ENCODE measurements around the gene C1QTNF9. TPM values are rescaled to one million over a fixed set of nuclear protein-coding genes. Genes with fewer than 3 reads are reported as not detected.
"Not testable (repeated sequence)": the region's sequence is repeated elsewhere in the genome, so short reads cannot be mapped to it uniquely, and the experiment has no call there.

C1QTNF9 gene
- total RNA-seq, 1 experiment from 2014 or later = not detected

DNA sequence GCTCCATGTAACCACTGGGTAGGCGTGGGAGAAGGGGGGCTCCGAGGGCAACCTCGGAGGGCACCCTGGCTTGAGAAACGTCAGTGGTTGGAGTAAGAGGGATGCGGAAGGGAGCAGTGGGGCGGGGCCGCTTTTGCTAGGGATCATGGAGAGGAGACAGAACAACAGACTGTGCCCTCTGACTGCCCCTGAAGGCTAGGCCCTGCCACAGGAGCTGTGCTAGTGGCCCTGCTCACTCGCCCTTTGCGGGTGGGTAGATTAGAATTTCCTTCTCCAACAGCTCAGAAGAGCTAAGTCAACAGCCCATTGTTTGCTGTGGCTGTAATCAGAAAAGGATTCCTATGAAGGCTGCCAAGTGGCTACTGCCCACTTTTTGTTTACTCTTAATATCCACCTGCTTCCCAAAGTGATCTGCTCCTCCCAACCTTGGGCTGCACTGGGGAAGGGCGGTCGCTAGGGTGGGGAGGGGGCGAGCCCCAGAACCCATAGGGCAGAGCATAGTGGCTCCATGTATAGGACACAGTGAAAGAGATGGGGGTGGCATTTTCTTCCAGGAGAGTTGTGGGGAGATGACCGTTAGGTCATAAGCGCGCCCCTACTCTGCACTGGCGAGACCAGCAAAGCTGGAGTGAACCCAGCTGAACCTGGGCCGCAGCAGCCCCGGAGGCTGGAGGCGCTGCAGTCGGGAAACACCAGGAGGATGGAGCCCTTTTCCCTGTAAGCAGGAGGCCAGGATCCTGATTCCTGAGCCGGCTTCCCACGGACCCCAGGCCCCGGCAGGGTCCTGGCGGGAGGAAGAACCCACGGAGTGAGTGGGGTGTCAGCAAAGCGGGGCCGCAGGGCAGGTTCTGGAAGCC lies 1.9 kb upstream of the C1QTNF9 start:
- Mint-ChIP-seq H3K36me3 (ENCODE audit: insufficient read depth, unreplicated experiment) (no peaks in the 10 kb centered on the region), H3K4me1 (ENCODE audit: insufficient read depth, unreplicated experiment) (no peaks in the 10 kb centered on the region), H3K27ac (ENCODE audit: low read depth, unreplicated experiment) (no peak overlapping the region), H3K27me3 (ENCODE audit: insufficient read depth, unreplicated experiment) (no peaks in the 10 kb centered on the region), H3K4me3 (ENCODE audit: unreplicated experiment) (no peak overlapping the region), H3K9me3 (ENCODE audit: unreplicated experiment) (no peaks in the 10 kb centered on the region)
- intact Hi-C loops (cut with micrococcal nuclease) = no loop called here
- DNase-seq (ENCODE audit: unreplicated experiment) = no peak
- ChIA-PET POLR2A (no interaction called here), CTCF (interaction anchor here (1.0 to 1.2 kb wide), 2 partner anchors 10 to 15 kb away, joined by 5 to 6 read pairs; no protein-coding TSS in a partner anchor)
- BruUV-seq (replicated peaks) = no TSS peak
- TF ChIP-seq, protein P1, sequence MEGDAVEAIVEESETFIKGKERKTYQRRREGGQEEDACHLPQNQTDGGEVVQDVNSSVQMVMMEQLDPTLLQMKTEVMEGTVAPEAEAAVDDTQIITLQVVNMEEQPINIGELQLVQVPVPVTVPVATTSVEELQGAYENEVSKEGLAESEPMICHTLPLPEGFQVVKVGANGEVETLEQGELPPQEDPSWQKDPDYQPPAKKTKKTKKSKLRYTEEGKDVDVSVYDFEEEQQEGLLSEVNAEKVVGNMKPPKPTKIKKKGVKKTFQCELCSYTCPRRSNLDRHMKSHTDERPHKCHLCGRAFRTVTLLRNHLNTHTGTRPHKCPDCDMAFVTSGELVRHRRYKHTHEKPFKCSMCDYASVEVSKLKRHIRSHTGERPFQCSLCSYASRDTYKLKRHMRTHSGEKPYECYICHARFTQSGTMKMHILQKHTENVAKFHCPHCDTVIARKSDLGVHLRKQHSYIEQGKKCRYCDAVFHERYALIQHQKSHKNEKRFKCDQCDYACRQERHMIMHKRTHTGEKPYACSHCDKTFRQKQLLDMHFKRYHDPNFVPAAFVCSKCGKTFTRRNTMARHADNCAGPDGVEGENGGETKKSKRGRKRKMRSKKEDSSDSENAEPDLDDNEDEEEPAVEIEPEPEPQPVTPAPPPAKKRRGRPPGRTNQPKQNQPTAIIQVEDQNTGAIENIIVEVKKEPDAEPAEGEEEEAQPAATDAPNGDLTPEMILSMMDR (IDR thresholded peaks at IDR 0.05; ENCODE audit: unreplicated experiment) = no peak

- POLR2A ChIA-PET = no interaction called here
- no peaks in the 10 kb centered on the region for H3K9me3 Mint-ChIP-seq (ENCODE audit: unreplicated experiment)
- H3K36me3 Mint-ChIP-seq (ENCODE audit: insufficient read depth, unreplicated experiment) = no peaks in the 10 kb centered on the region
- H3K27ac Mint-ChIP-seq (ENCODE audit: low read depth, unreplicated experiment) = no peak overlapping the region
- TF ChIP-seq, protein P1 (IDR thresholded peaks at IDR 0.05; ENCODE audit: unreplicated experiment) = no peak
- no peak overlapping the region for H3K4me3 Mint-ChIP-seq (ENCODE audit: unreplicated experiment)
- BruUV-seq (replicated peaks) = no TSS peak
- intact Hi-C loops (cut with micrococcal nuclease) = no loop called here
- no peaks in the 10 kb centered on the region for H3K4me1 Mint-ChIP-seq (ENCODE audit: insufficient read depth, unreplicated experiment)
- CTCF ChIA-PET = no interaction called here
- DNase-seq (ENCODE audit: unreplicated experiment) = no peak
- H3K27me3 Mint-ChIP-seq (ENCODE audit: insufficient read depth, unreplicated experiment) = no peaks in the 10 kb centered on the region
Measured at GRCh38 chr13:24308068-24308445, 1.3 kb upstream of the C1QTNF9 start.

- no peaks in the 10 kb centered on the region for H3K4me1 Mint-ChIP-seq (ENCODE audit: insufficient read depth, unreplicated experiment)
- H3K9me3 Mint-ChIP-seq (ENCODE audit: unreplicated experiment) = no peaks in the 10 kb centered on the region
- H3K27me3 Mint-ChIP-seq (ENCODE audit: insufficient read depth, unreplicated experiment) = no peaks in the 10 kb centered on the region
- no TSS peak for BruUV-seq (replicated peaks)
- intact Hi-C loops (cut with micrococcal nuclease) = no loop called here
- no peak for DNase-seq (ENCODE audit: unreplicated experiment)
- POLR2A ChIA-PET = no interaction called here
- no peaks in the 10 kb centered on the region for H3K36me3 Mint-ChIP-seq (ENCODE audit: insufficient read depth, unreplicated experiment)
- CTCF ChIA-PET = no interaction called here
- H3K27ac Mint-ChIP-seq (ENCODE audit: low read depth, unreplicated experiment) = no peak overlapping the region
- no peak overlapping the region for H3K4me3 Mint-ChIP-seq (ENCODE audit: unreplicated experiment)
- TF ChIP-seq, protein P1 (IDR thresholded peaks at IDR 0.05; ENCODE audit: unreplicated experiment) = no peak
Measured at GRCh38 chr13:24308488-24309020, 826 bp upstream of the C1QTNF9 start.

GRCh38 chr13:24313439-24313838 lies 4.1 kb downstream of the C1QTNF9 start:
- peaks cover 5% of the 10 kb centered on the region for H3K4me1 Mint-ChIP-seq (ENCODE audit: insufficient read depth, unreplicated experiment)
- intact Hi-C loops (cut with micrococcal nuclease) = no loop called here
- POLR2A ChIA-PET = no interaction called here

GRCh38 chr13:24317835-24318234 lies 8.5 kb downstream of the C1QTNF9 start:
- not testable (repeated sequence) for H3K36me3 Mint-ChIP-seq (ENCODE audit: insufficient read depth, unreplicated experiment); H3K4me3 Mint-ChIP-seq (ENCODE audit: unreplicated experiment)

More at GRCh38 chr13:24313439-24313838, 4.1 kb downstream of the C1QTNF9 start:
- Mint-ChIP-seq H3K9me3 (ENCODE audit: unreplicated experiment) (no peaks in the 10 kb centered on the region), H3K27me3 (ENCODE audit: insufficient read depth, unreplicated experiment) (peaks cover 22% of the 10 kb centered on the region), H3K36me3 (ENCODE audit: insufficient read depth, unreplicated experiment) (no peaks in the 10 kb centered on the region), H3K4me3 (ENCODE audit: unreplicated experiment) (no peak overlapping the region), H3K27ac (ENCODE audit: low read depth, unreplicated experiment) (no peak overlapping the region)
- DNase-seq (ENCODE audit: unreplicated experiment) = peak; percentile 24
- CTCF ChIA-PET = interaction anchor here (0.8 kb wide), 1 partner anchor 242 kb away, joined by 3 read pairs; no protein-coding TSS in a partner anchor
- TF ChIP-seq, protein P1 (IDR thresholded peaks at IDR 0.05; ENCODE audit: unreplicated experiment) = peak; percentile 12
- BruUV-seq (replicated peaks) = no TSS peak

GRCh38 chr13:24318878-24319277 lies 9.5 kb downstream of the C1QTNF9 start:
- BruUV-seq (replicated peaks); intact Hi-C loops (cut with micrococcal nuclease); DNase-seq (ENCODE audit: unreplicated experiment); POLR2A ChIA-PET; H3K9me3 Mint-ChIP-seq (ENCODE audit: unreplicated experiment); H3K4me3 Mint-ChIP-seq (ENCODE audit: unreplicated experiment); H3K27ac Mint-ChIP-seq (ENCODE audit: low read depth, unreplicated experiment); H3K4me1 Mint-ChIP-seq (ENCODE audit: insufficient read depth, unreplicated experiment); H3K36me3 Mint-ChIP-seq (ENCODE audit: insufficient read depth, unreplicated experiment): not testable (repeated sequence)
- peaks cover 22% of the 10 kb centered on the region for H3K27me3 Mint-ChIP-seq (ENCODE audit: insufficient read depth, unreplicated experiment)
- CTCF ChIA-PET = interaction anchor here (0.7 kb wide), 1 partner anchor 9 kb away, joined by 4 read pairs; the partner anchor contains the start of gene C1QTNF9

More at GRCh38 chr13:24317835-24318234, 8.5 kb downstream of the C1QTNF9 start:
- BruUV-seq (replicated peaks); H3K9me3 Mint-ChIP-seq (ENCODE audit: unreplicated experiment); intact Hi-C loops (cut with micrococcal nuclease); H3K27ac Mint-ChIP-seq (ENCODE audit: low read depth, unreplicated experiment); POLR2A ChIA-PET; H3K4me1 Mint-ChIP-seq (ENCODE audit: insufficient read depth, unreplicated experiment); DNase-seq (ENCODE audit: unreplicated experiment); CTCF ChIA-PET: not testable (repeated sequence)
- peaks cover 22% of the 10 kb centered on the region for H3K27me3 Mint-ChIP-seq (ENCODE audit: insufficient read depth, unreplicated experiment)

All from MCF 10A (cell line).